GM23248 (cell line): ENCODE data around the gene SGPP1. TPM values are rescaled to one million over a fixed set of nuclear protein-coding genes. Genes with fewer than 3 reads are reported as not detected.
"Not testable (repeated sequence)": the region's sequence is repeated elsewhere in the genome, so short reads cannot be mapped to it uniquely, and the experiment has no call there.

Experiments used
- DNase-seq: peaks from one replicate; pipeline ENCODE4 v3.0.0-alpha.2; 2015
- H2AFZ ChIP-seq: fragments of 200-600 bp; sonication (generic); 2 replicates; pipeline ENCODE4 v1.6.1; 2016; ENCODE audit warnings: antibody characterized with exemption
- H3F3A ChIP-seq: fragments of 200-600 bp; sonication (generic); 2 replicates; pipeline ENCODE4 v1.6.1; 2016; ENCODE audit warnings: mild to moderate bottlenecking, antibody characterized with exemption, mixed run types; ENCODE audit not compliant: insufficient read depth
- H3K27ac ChIP-seq: fragments of 200-600 bp; sonication (generic); 2 replicates; pipeline ENCODE4 v1.5.1; 2016; ENCODE audit warnings: mild to moderate bottlenecking
- H3K27me3 ChIP-seq: fragments of 200-600 bp; sonication (generic); replicated peaks from 2 replicates; pipeline ENCODE4 v1.6.1; 2016; ENCODE audit warnings: mild to moderate bottlenecking; ENCODE audit not compliant: insufficient read depth
- H3K36me3 ChIP-seq: fragments of 200-600 bp; sonication (generic); 2 replicates; pipeline ENCODE4 v1.6.1; 2016; ENCODE audit warnings: low read depth, mild to moderate bottlenecking
- H3K4me1 ChIP-seq: fragments of 200-600 bp; sonication (generic); 2 replicates; pipeline ENCODE4 v1.6.1; 2016; ENCODE audit warnings: mild to moderate bottlenecking; ENCODE audit not compliant: insufficient read depth
- H3K4me2 ChIP-seq: fragments of 200-600 bp; sonication (generic); one replicate; pipeline ENCODE4 v1.6.1; 2016; ENCODE audit warnings: mild to moderate bottlenecking; ENCODE audit not compliant: unreplicated experiment
- H3K4me3 ChIP-seq: fragments of 200-600 bp; sonication (generic); 2 replicates; pipeline ENCODE4 v1.5.1; 2016; ENCODE audit warnings: mild to moderate bottlenecking
- H3K79me2 ChIP-seq: fragments of 200-600 bp; sonication (generic); 2 replicates; pipeline ENCODE4 v1.6.1; 2016; ENCODE audit warnings: mild to moderate bottlenecking; ENCODE audit not compliant: insufficient read depth
- H3K9ac ChIP-seq: fragments of 200-600 bp; sonication (generic); 2 replicates; pipeline ENCODE4 v1.6.1; 2016; ENCODE audit warnings: mild to moderate bottlenecking
- H3K9me2 ChIP-seq: fragments of 200-600 bp; sonication (generic); 2 replicates; pipeline ENCODE4 v1.6.1; 2016; ENCODE audit warnings: mixed run types, mild to moderate bottlenecking, moderate library complexity; ENCODE audit not compliant: insufficient read depth
- H3K9me3 ChIP-seq: fragments of 200-600 bp; sonication (generic); one replicate; pipeline ENCODE4 v1.6.1; 2017; ENCODE audit warnings: low read depth
- H4K20me1 ChIP-seq: fragments of 200-600 bp; sonication (generic); 2 replicates; pipeline ENCODE4 v1.6.0; 2016; ENCODE audit not compliant: insufficient read depth
- EZH2 ChIP-seq: fragments of 200-600 bp; sonication (generic); IDR thresholded peaks from 2 replicates; pipeline ENCODE4 v1.6.1; 2018; ENCODE audit warnings: antibody characterized with exemption, mild to moderate bottlenecking; ENCODE audit not compliant: insufficient read depth, poor library complexity, severe bottlenecking
- EZH2phosphoT487 ChIP-seq: fragments of 200-600 bp; sonication (generic); IDR thresholded peaks from 2 replicates; pipeline ENCODE4 v1.6.1; 2018; ENCODE audit warnings: antibody characterized with exemption, moderate library complexity, mild to moderate bottlenecking, low read depth; ENCODE audit not compliant: insufficient read depth
- WGBS, 2 experiments: methylation state at CpG; one replicate each; pipeline ENCODE4 v1.1.6; 2015 to 2017; ENCODE audit warnings: low lambda C conversion rate in 2 of 2, low coverage in 1 of 2; ENCODE audit errors: missing lambda C conversion rate in 2 of 2; 5-methylcytosine and 5-hydroxymethylcytosine counted together
- in situ Hi-C: fragments of 300-500 bp; cut with MboI; formaldehyde crosslinking; loops from 2 replicates; pipeline ENCODE4 v1.15.0; 2020
- polyA plus RNA-seq: library from polyadenylated mRNA; unstranded; fragments of >200 nt; fragmentation: Nextera tagmentation; extraction: Ambion mirVana; gene quantifications from 2 replicates; pipeline ENCODE4 v1.2.1, GENCODE V29; 2016
- total RNA-seq: library from RNA; depleted of rRNA; stranded (reverse); fragments of >200 nt; shearing (Covaris generic); gene quantifications from 2 replicates; pipeline ENCODE4 v1.2.3, GENCODE V29; 2014

Gene SGPP1
- total and polyA plus RNA-seq, 2 experiments from 2014 or later, result 19.6 to 44.5 TPM

DNA sequence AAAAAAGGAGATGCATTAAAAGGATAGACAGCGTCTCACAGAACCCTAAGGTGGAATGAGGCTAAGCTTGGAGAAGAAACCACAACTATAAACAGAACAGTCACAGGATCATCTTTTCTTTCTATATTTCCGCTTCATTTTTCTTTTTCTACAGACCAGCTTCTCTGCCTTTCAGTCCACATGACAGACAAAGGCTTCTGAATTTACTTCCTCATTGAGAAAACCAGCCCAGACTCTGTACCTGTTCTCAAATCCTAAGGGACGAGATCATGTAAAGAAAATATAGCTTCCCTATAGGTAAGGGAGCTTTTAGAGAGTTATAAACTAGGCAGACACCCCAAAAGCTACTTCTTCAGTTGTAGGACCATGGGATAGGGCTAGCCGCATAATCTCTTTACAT, 17.4 kb downstream of the SGPP1 start:
- WGBS, 2 experiments, result 95 to 99% methylated on average over 4 of the region's 4 CpGs
- Histone ChIP-seq H3K4me1 (peaks cover 13% of the 10 kb centered on the region), H3K9me2 (no peaks in the 10 kb centered on the region), H4K20me1 (no peaks in the 10 kb centered on the region), H3K4me3 (no peak overlapping the region), H3K27me3 (no peaks in the 10 kb centered on the region), H3K9me3 (no peaks in the 10 kb centered on the region), H2AFZ (no peak overlapping the region), H3F3A (peaks cover 17% of the 10 kb centered on the region), H3K79me2 (peaks cover 56% of the 10 kb centered on the region), H3K27ac (no peak overlapping the region), H3K4me2 (no peak overlapping the region), H3K9ac (no peak overlapping the region), H3K36me3 (0 out of 2 replicates have a peak, but pooled peaks cover 3% of the 10 kb centered on the region)
- in situ Hi-C loops, result no loop called here
- no peak for DNase-seq
- TF ChIP-seq EZH2phosphoT487, result no peak

DNA sequence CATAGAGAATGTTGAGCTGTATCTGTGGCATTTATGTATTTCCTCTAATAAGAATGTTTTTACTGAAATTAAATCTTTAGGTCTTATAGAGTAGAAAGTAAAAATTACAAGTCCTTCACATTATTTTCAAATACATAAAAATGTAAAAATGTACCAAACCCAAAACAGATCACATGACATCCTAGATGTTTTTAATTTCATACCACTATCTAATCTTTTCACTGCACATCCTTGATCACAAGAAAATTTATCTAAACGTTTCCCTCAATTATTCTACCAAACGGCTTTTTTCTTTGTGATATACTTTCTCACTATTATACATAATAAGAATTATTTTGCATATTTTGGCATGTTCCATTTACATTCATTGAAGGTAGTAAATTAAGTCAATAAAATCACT, 18.3 kb downstream of the SGPP1 start:
- no peak for DNase-seq
- no peaks in the 10 kb centered on the region for H3K27me3 ChIP-seq

DNA sequence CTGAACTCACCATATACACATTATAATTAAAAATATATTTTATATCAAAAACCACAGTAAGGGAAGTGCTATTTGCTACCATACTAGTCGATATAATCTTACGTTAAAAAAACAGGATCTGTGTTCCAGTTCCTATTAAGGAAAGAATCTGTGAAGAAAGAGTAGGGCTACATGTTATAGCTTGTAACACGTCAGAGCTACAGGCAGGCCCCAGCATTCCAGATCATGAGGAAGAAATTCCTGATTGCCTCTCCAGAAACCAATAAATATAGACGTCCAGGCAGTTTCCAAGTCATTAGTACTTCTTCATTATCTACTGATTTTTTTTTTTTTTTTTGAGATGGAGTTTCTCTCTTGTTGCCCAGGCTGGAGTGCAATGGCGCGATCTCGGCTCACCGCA, 20.6 kb downstream of the SGPP1 start:
- no peaks in the 10 kb centered on the region for H3K4me1 ChIP-seq
- no peak overlapping the region for H3K4me2 ChIP-seq
- H3F3A ChIP-seq, result no peaks in the 10 kb centered on the region
- no peaks in the 10 kb centered on the region for H3K9me3 ChIP-seq
- H3K4me3 ChIP-seq, result no peak overlapping the region
- no peak for DNase-seq
- no peaks in the 10 kb centered on the region for H3K36me3 ChIP-seq
- no peak overlapping the region for H2AFZ ChIP-seq
- H3K9ac ChIP-seq, result no peak overlapping the region
- no peaks in the 10 kb centered on the region for H3K27me3 ChIP-seq
- TF ChIP-seq EZH2, result no peak
- TF ChIP-seq EZH2phosphoT487, result no peak
- peaks cover 77% of the 10 kb centered on the region for H3K79me2 ChIP-seq
- no peaks in the 10 kb centered on the region for H3K9me2 ChIP-seq
- no peak overlapping the region for H3K27ac ChIP-seq
- in situ Hi-C loops, result no loop called here
- H4K20me1 ChIP-seq, result no peaks in the 10 kb centered on the region
- 85 to 89% methylated on average over 8 of the region's 8 CpGs for WGBS, 2 experiments

More for the DNA sequence above, 18.3 kb downstream of the SGPP1 start:
- no peak overlapping the region for H3K4me3 ChIP-seq
- H3F3A ChIP-seq, result peaks cover 17% of the 10 kb centered on the region
- in situ Hi-C loops, result no loop called here
- H2AFZ ChIP-seq, result no peak overlapping the region
- no peaks in the 10 kb centered on the region for H3K9me3 ChIP-seq
- no peak overlapping the region for H3K9ac ChIP-seq
- no peaks in the 10 kb centered on the region for H4K20me1 ChIP-seq
- H3K36me3 ChIP-seq, result no peaks in the 10 kb centered on the region
- H3K9me2 ChIP-seq, result no peaks in the 10 kb centered on the region
- H3K4me2 ChIP-seq, result no peak overlapping the region
- H3K79me2 ChIP-seq, result peaks cover 60% of the 10 kb centered on the region
- no peak overlapping the region for H3K27ac ChIP-seq
- 57 to 62% methylated on average over 2 of the region's 2 CpGs for WGBS, 2 experiments
- no peak for TF ChIP-seq EZH2phosphoT487
- no peak for TF ChIP-seq EZH2
- H3K4me1 ChIP-seq, result peaks cover 13% of the 10 kb centered on the region

DNA sequence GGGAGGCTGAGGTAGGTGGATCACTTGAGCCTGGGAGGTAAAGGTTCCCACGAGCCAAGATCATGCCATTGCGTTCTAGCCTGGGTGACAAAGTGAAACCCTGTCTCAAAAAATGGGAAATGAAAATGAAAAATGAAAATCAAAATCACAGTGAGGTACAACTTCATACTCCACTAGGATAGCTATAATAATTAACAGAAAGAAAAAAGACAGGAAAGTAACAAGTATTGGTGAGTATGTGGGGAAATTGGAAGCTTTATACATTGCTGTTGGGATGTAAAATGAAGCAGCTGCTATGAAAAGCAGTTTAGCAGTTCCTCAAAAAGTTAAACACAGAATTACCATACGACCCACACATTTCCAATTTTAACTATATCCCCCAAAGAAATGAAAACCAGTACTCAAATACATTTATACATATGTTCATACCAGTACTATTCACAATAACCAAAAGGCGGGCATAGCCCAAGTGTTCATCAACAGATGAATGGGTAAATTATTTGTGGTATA, 22.2 kb downstream of the SGPP1 start:
- Histone ChIP-seq H3K79me2 (peaks cover 63% of the 10 kb centered on the region), H2AFZ (no peak overlapping the region), H3K4me1 (no peaks in the 10 kb centered on the region), H3K9me3 (no peaks in the 10 kb centered on the region), H3K4me3 (no peak overlapping the region), H3K4me2 (no peak overlapping the region), H3K27ac (no peak overlapping the region), H3F3A (no peaks in the 10 kb centered on the region), H3K27me3 (no peaks in the 10 kb centered on the region), H3K9ac (no peak overlapping the region), H3K9me2 (no peaks in the 10 kb centered on the region), H3K36me3 (no peaks in the 10 kb centered on the region), H4K20me1 (no peaks in the 10 kb centered on the region)
- DNase-seq, result no peak
- in situ Hi-C loops, result no loop called here
- TF ChIP-seq EZH2phosphoT487 (no peak), EZH2 (no peak)
- 83% methylated on average over 4 of the region's 4 CpGs for WGBS, 2 experiments

DNA sequence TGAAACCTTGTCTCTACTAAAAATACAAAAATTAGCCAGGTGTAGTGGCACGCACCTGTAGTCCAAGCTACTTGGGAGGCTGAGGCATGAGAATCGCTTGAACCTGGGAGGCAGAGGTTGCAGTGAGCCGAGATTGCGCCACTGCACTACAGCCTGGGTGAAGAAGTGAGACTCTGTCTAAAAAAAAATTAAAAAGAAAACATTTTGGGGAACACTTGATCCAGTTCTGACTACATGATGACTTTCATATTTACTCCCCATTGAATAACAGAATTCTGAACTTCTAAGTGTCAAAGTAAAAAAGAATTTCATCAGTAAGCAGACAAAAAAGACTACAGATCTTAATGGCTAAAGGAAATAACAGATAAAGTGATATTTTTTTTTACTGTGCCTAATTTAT, 25.3 kb downstream of the SGPP1 start:
- H3K36me3 ChIP-seq, H3K27ac ChIP-seq, H4K20me1 ChIP-seq, H3K9me2 ChIP-seq, H3K4me3 ChIP-seq, H3F3A ChIP-seq, H3K4me2 ChIP-seq, H3K4me1 ChIP-seq, H2AFZ ChIP-seq, in situ Hi-C loops, DNase-seq, H3K9ac ChIP-seq, H3K27me3 ChIP-seq, H3K9me3 ChIP-seq: not testable (repeated sequence)
- H3K79me2 ChIP-seq, result peaks cover 49% of the 10 kb centered on the region
- WGBS, 2 experiments, result 98% methylated on average over 4 of the region's 4 CpGs
